ENCODE data around the gene ZNF473.

The ZNF473 gene

DNA sequence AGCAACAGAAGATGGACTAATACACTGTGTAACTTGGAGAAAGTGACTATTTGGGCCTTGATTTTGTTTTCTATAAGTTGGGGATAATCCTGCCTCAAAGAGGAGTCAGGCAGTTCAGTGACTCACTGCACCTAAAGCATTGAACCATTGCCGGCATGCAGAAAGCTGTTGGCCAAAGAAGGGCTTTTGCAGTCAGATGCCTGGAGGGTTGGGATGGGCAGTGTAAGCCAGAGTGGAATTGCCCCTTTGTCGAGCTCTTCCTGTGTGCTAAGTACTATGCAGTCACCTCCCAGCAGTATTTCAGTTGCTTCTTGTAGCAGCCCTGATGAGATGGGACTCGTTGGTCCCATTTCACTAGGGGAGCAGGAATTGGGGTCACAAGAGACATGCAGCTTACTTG, 11.1 kb downstream of the ZNF473 start:
- H3K4me3 ChIP-seq (ENCODE audit: low read depth, low read length), result no peak overlapping the region
- TF ChIP-seq, protein P1, sequence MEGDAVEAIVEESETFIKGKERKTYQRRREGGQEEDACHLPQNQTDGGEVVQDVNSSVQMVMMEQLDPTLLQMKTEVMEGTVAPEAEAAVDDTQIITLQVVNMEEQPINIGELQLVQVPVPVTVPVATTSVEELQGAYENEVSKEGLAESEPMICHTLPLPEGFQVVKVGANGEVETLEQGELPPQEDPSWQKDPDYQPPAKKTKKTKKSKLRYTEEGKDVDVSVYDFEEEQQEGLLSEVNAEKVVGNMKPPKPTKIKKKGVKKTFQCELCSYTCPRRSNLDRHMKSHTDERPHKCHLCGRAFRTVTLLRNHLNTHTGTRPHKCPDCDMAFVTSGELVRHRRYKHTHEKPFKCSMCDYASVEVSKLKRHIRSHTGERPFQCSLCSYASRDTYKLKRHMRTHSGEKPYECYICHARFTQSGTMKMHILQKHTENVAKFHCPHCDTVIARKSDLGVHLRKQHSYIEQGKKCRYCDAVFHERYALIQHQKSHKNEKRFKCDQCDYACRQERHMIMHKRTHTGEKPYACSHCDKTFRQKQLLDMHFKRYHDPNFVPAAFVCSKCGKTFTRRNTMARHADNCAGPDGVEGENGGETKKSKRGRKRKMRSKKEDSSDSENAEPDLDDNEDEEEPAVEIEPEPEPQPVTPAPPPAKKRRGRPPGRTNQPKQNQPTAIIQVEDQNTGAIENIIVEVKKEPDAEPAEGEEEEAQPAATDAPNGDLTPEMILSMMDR (IDR thresholded peaks at IDR 0.05; ENCODE audit: borderline replicate concordance, insufficient read depth, low read depth, low read length), result no peak

DNA sequence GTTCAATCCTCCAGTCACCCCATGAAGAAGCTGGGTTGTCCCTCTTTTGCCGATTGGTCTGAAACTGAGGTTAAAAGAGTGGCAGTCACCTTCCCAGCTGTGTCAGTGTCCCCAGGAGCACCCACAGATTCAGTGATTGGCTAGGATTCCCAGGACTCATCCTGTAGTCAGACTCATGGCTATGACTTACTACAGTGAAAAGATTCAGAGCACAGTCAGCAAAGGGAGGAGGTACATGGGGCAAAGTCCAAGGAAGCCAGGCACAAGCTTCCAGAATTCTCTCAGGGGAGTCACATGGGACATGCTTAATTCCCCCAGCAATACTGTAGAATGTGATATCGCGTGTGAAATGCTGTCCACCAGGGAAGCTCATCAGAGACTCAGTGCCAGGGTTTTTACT, 14.2 kb downstream of the ZNF473 start:
- TF ChIP-seq, protein P1 (IDR thresholded peaks at IDR 0.05; ENCODE audit: borderline replicate concordance, insufficient read depth, low read depth, low read length), result no peak
- no peak overlapping the region for H3K4me3 ChIP-seq (ENCODE audit: low read depth, low read length)

DNA sequence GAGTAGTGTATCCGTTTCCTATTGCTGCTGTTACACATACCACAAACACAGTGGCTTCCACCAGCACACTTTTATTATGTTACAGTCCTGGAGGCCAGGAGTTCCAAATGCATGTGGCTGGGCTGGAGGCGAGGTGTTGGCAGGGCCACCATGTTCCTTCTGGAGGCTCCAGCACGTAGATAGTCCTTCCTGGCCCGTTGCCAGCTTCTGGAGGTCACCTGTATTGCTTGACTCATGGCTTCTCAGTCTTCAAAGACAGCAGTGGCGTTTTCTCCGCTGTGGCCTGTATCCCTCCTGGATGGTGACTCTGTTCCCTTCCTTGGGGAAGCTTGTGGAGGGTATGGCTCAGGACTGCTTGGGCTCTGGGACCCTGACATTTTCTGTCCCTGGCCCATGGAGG, 15.2 kb downstream of the ZNF473 start:
- no peak overlapping the region for H3K4me3 ChIP-seq (ENCODE audit: low read depth, low read length)

DNA sequence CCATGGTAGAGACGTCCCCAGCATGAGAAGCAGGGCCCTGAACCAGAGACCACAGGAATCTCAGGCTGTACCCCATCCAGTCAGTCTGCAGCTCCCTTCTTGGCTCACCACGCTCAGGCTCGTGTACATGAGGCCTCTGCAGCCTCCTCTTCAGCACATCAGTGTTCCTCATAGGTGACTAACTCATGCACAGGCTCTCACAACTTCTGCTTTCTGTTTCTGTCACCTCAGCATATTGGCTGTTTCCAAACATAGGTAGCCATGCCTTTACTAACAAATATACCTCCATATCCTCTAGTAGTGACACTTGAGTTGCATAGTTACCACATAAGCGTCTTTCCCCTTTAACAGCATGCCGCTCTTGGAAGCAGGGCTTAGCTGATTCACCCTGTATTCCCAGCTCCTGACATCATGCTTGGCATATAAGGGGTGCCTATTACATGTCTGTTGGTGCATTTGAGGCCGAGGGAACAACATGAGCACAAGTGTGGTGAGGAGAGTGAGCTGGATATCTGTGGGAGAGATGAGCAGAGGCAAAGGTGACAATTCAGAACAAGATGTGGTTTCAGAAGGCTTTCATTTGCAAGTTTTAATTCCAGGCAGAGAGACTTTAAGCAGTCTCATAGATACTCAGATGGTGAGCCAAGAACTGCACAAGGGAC, 16.7 kb downstream of the ZNF473 start:
- no peak overlapping the region for H3K4me3 ChIP-seq (ENCODE audit: low read depth, low read length)
- TF ChIP-seq, protein P1 (IDR thresholded peaks at IDR 0.05; ENCODE audit: borderline replicate concordance, insufficient read depth, low read depth, low read length), result no peak

More for the DNA sequence above, 15.2 kb downstream of the ZNF473 start:
- TF ChIP-seq, protein P1 (IDR thresholded peaks at IDR 0.05; ENCODE audit: borderline replicate concordance, insufficient read depth, low read depth, low read length), result no peak

DNA sequence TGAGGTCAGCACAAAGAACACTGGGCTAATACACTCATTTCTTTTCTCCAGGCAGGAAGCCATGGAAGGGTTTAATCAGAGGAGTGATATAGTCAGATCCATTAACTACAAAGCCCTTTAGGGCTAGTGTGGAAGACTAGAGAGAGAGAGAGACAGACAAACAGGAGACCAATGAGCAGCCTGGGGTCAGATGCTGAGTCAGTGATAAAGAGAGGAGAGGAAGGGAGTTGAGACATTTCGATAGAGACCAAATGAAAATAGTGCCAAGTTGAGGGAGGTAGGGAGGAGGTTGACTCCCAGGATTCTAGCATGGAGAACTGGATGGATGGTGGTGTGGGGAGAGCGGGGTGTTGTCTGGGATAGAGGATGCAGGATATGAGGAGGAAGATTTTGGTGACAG, 18.2 kb downstream of the ZNF473 start:
- TF ChIP-seq, protein P1 (IDR thresholded peaks at IDR 0.05; ENCODE audit: borderline replicate concordance, insufficient read depth, low read depth, low read length), result no peak
- no peak overlapping the region for H3K4me3 ChIP-seq (ENCODE audit: low read depth, low read length)

DNA sequence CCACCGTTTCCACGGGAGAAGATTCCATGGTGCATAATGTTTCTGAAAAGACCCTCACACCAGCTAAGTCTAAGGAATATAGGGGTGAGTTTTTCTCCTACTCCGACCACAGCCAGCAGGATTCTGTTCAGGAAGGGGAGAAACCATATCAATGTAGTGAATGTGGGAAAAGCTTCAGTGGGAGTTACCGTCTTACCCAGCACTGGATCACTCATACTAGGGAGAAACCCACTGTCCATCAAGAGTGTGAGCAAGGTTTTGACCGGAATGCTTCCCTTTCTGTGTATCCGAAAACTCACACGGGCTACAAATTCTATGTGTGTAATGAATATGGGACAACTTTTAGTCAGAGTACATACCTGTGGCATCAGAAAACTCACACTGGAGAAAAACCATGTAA, 19.1 kb downstream of the ZNF473 start:
- TF ChIP-seq, protein P1 (IDR thresholded peaks at IDR 0.05; ENCODE audit: borderline replicate concordance, insufficient read depth, low read depth, low read length), result no peak
- H3K4me3 ChIP-seq (ENCODE audit: low read depth, low read length), result no peak overlapping the region

All from GM12875 (cell line).